ENCODE measurements around the gene EGFL7.

GRCh38 chr9:136668983-136669790, 6.5 kb downstream of the EGFL7 start:
- TF ChIP-seq TEAD3 (CRISPR knock-in tag; optimal IDR thresholded peaks at IDR 0.05; ENCODE audit: borderline replicate concordance) = no peak
- TF ChIP-seq BHLHE40 (IDR thresholded peaks at IDR 0.05; ENCODE audit: low read length) = no peak
- TF ChIP-seq CTCF (CRISPR knock-in tag; IDR thresholded peaks at IDR 0.05) = no peak
- no peak for TF ChIP-seq ZNF652 (CRISPR knock-in tag; IDR thresholded peaks at IDR 0.05; ENCODE audit: borderline replicate concordance, low read depth)
- no peak for TF ChIP-seq MYC (CRISPR knock-in tag; IDR thresholded peaks at IDR 0.05; ENCODE audit: borderline replicate concordance)
- TF ChIP-seq KDM1A (CRISPR knock-in tag; IDR thresholded peaks at IDR 0.05) = no peak
- TF ChIP-seq FOXO1 (CRISPR knock-in tag; IDR thresholded peaks at IDR 0.05) = no peak
- TF ChIP-seq, protein P1, sequence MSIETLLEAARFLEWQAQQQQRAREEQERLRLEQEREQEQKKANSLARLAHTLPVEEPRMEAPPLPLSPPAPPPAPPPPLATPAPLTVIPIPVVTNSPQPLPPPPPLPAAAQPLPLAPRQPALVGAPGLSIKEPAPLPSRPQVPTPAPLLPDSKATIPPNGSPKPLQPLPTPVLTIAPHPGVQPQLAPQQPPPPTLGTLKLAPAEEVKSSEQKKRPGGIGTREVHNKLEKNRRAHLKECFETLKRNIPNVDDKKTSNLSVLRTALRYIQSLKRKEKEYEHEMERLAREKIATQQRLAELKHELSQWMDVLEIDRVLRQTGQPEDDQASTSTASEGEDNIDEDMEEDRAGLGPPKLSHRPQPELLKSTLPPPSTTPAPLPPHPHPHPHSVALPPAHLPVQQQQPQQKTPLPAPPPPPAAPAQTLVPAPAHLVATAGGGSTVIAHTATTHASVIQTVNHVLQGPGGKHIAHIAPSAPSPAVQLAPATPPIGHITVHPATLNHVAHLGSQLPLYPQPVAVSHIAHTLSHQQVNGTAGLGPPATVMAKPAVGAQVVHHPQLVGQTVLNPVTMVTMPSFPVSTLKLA (IDR thresholded peaks at IDR 0.05) = no peak
- TF ChIP-seq ZFAT (CRISPR knock-in tag; conservative IDR thresholded peaks at IDR 0.05) = no peak
- TF ChIP-seq NRL (CRISPR knock-in tag; IDR thresholded peaks at IDR 0.05; ENCODE audit: borderline replicate concordance) = no peak

Measured in HepG2 (cell line).